ENCODE results near the gene S100A14. TPM values are rescaled to one million over a fixed set of nuclear protein-coding genes. Genes with fewer than 3 reads are reported as not detected.
A peak's percentile ranks its signal among the peaks of the same experiment; 100 is the strongest.

Gene S100A14
- total RNA-seq, 4 donors from 2014 or later, result 106 to 391 (median 293) TPM

- no peaks in the 10 kb centered on the region for H3K27me3 ChIP-seq
- no peaks in the 10 kb centered on the region for H3K9me3 ChIP-seq
- TF ChIP-seq CTCF (IDR thresholded peaks at IDR 0.05) (no peak), POLR2A (IDR thresholded peaks at IDR 0.05) (peak; percentile 42 to 87)
- peak in 2 of 3 donors; percentile 90 to 94 for DNase-seq
- H3K4me3 ChIP-seq, result peak overlapping the region in 3 of 4 donors; percentile 9 to 52 (median 49)
- peaks cover 0 to 49% (median 0%) of the 10 kb centered on the region in 4 donors for H3K4me1 ChIP-seq
- peak overlapping the region; percentile 46 to 100 (median 91) for H3K27ac ChIP-seq
- peaks cover 0 to 21% (median 0%) of the 10 kb centered on the region in 3 donors for H3K36me3 ChIP-seq
Observed at GRCh38 chr1:153608742-153609584, 7.2 kb downstream of the S100A14 start.

- Histone ChIP-seq H3K27ac (peak overlapping the region; percentile 46 to 100 (median 91)), H3K9me3 (no peaks in the 10 kb centered on the region), H3K4me3 (peak overlapping the region in 3 of 4 donors; percentile 9 to 52 (median 49)), H3K36me3 (peaks cover 0 to 21% (median 0%) of the 10 kb centered on the region in 3 donors), H3K27me3 (no peaks in the 10 kb centered on the region), H3K4me1 (peaks cover 0 to 41% (median 0%) of the 10 kb centered on the region in 4 donors)
- no peak for DNase-seq
- no peak for TF ChIP-seq CTCF (IDR thresholded peaks at IDR 0.05)
- TF ChIP-seq POLR2A (IDR thresholded peaks at IDR 0.05), result no peak
Observed at GRCh38 chr1:153608089-153608682, 7.9 kb downstream of the S100A14 start.

- peaks cover 0 to 39% (median 0%) of the 10 kb centered on the region in 4 donors for H3K4me1 ChIP-seq
- no peak for DNase-seq
- H3K27ac ChIP-seq, result peak overlapping the region in 2 of 4 donors; percentile 97 to 100
- no peak for TF ChIP-seq CTCF (IDR thresholded peaks at IDR 0.05)
- no peak for TF ChIP-seq POLR2A (IDR thresholded peaks at IDR 0.05)
- H3K27me3 ChIP-seq, result no peaks in the 10 kb centered on the region
- H3K4me3 ChIP-seq, result peak overlapping the region in 2 of 4 donors; percentile 49 to 52
- no peaks in the 10 kb centered on the region for H3K9me3 ChIP-seq
- H3K36me3 ChIP-seq, result peaks cover 0 to 21% (median 0%) of the 10 kb centered on the region in 3 donors
Observed at GRCh38 chr1:153607381-153607780, 8.7 kb downstream of the S100A14 start.

GRCh38 chr1:153606194-153606593 is 9.9 kb downstream of the S100A14 start:
- no peak for TF ChIP-seq CTCF (IDR thresholded peaks at IDR 0.05)
- no peak for TF ChIP-seq POLR2A (IDR thresholded peaks at IDR 0.05)
- Histone ChIP-seq H3K4me1 (peaks cover 0 to 35% (median 0%) of the 10 kb centered on the region in 4 donors), H3K36me3 (peaks cover 0 to 21% (median 0%) of the 10 kb centered on the region in 3 donors), H3K4me3 (no peak overlapping the region), H3K9me3 (no peaks in the 10 kb centered on the region), H3K27me3 (no peaks in the 10 kb centered on the region), H3K27ac (no peak overlapping the region)
- peak in 1 of 3 donors; percentile 28 for DNase-seq

GRCh38 chr1:153602749-153603148 is 13.4 kb downstream of the S100A14 start:
- TF ChIP-seq POLR2A (IDR thresholded peaks at IDR 0.05) (no peak), CTCF (IDR thresholded peaks at IDR 0.05) (no peak)
- Histone ChIP-seq H3K27me3 (no peaks in the 10 kb centered on the region), H3K9me3 (no peaks in the 10 kb centered on the region), H3K36me3 (peaks cover 0 to 19% (median 0%) of the 10 kb centered on the region in 3 donors), H3K4me3 (no peak overlapping the region), H3K27ac (no peak overlapping the region), H3K4me1 (peaks cover 0 to 6% (median 3%) of the 10 kb centered on the region in 4 donors)
- DNase-seq, result peak in 1 of 3 donors; percentile 32

All from Peyer's patch (tissue), 4 donors.